Activated T-cell treated with anti-CD3 and anti-CD28 coated beads, Interleukin-2, amount 50 U/mL, for 48 hours (primary cell): ENCODE data around the gene WWC2.
"Not testable (repeated sequence)": the region's sequence is repeated elsewhere in the genome, so short reads cannot be mapped to it uniquely, and the experiment has no call there.

Experiments
- DNase-seq, 2 experiments: peaks; one replicate each; pipeline ENCODE4 v3.0.0-alpha.2; 2020

Gene WWC2

GRCh38 chr4:183304538-183304937 lies 205.5 kb downstream of the WWC2 start:
- no peak for DNase-seq

GRCh38 chr4:183306811-183307210 lies 207.8 kb downstream of the WWC2 start:
- no peak for DNase-seq

- DNase-seq: no peak
These were observed 213.8 kb downstream of the WWC2 start for GRCh38 chr4:183312841-183313240.

- no peak for DNase-seq
These were observed 215.3 kb downstream of the WWC2 start for GRCh38 chr4:183314336-183314735.

GRCh38 chr4:183314806-183315205 lies 215.7 kb downstream of the WWC2 start:
- no peak for DNase-seq

- no peak for DNase-seq
These were observed 219.6 kb downstream of the WWC2 start for GRCh38 chr4:183318656-183319055.

- DNase-seq: no peak
These were observed 221.4 kb downstream of the WWC2 start, which contains the start of gene CLDN22 for GRCh38 chr4:183320211-183321059. CLDN22 (minus strand) TSS chr4:183320276; CDS start chr4:183320218, 58 bp downstream.

GRCh38 chr4:183321079-183321478 lies 222.0 kb downstream of the WWC2 start:
- no peak for DNase-seq

- no peak for DNase-seq
These were observed 222.5 kb downstream of the WWC2 start for GRCh38 chr4:183321516-183321915.

- DNase-seq: no peak
These were observed 223.3 kb downstream of the WWC2 start, which contains the start of gene CLDN24 for GRCh38 chr4:183322326-183322725. CLDN24 (minus strand) TSS chr4:183322426; CDS start chr4:183322426, 0 bp downstream.

GRCh38 chr4:183323295-183323694 lies 224.2 kb downstream of the WWC2 start:
- no peak for DNase-seq

GRCh38 chr4:183324056-183324455 lies 225.0 kb downstream of the WWC2 start:
- DNase-seq: not testable (repeated sequence)

GRCh38 chr4:183324619-183325018 lies 225.6 kb downstream of the WWC2 start:
- no peak for DNase-seq

GRCh38 chr4:183326387-183326786 lies 227.3 kb downstream of the WWC2 start:
- DNase-seq: not testable (repeated sequence)

GRCh38 chr4:183326853-183327252 lies 227.8 kb downstream of the WWC2 start:
- no peak for DNase-seq

- no peak for DNase-seq
These were observed 228.8 kb downstream of the WWC2 start for GRCh38 chr4:183327827-183328226.

GRCh38 chr4:183328832-183329231 lies 229.8 kb downstream of the WWC2 start:
- no peak for DNase-seq

GRCh38 chr4:183329244-183329643 lies 230.2 kb downstream of the WWC2 start:
- no peak for DNase-seq

GRCh38 chr4:183329954-183330742 lies 231.1 kb downstream of the WWC2 start:
- DNase-seq: no peak

- no peak for DNase-seq
These were observed 231.8 kb downstream of the WWC2 start for GRCh38 chr4:183330841-183331240.

GRCh38 chr4:183332447-183332846 lies 233.4 kb downstream of the WWC2 start:
- no peak for DNase-seq

- no peak for DNase-seq
These were observed 234.1 kb downstream of the WWC2 start for GRCh38 chr4:183333202-183333601.

GRCh38 chr4:183333983-183334382 lies 234.9 kb downstream of the WWC2 start:
- DNase-seq: no peak
